ENCODE measurements around the gene RNASEH1.

- TF ChIP-seq EZH2 (IDR thresholded peaks at IDR 0.05; ENCODE audit: borderline replicate concordance, low read length) (no peak), CTCF (conservative IDR thresholded peaks at IDR 0.05 in 1 of 2, IDR thresholded peaks at IDR 0.05 in 1 of 2; ENCODE audit: extremely low read depth in 1 of 2, insufficient read depth in 1 of 2, low read depth in 1 of 2, low read length in 2 of 2) (peak; percentile 26 to 31)
Measured at GRCh38 chr2:3536682-3537632, 21.2 kb downstream of the RNASEH1 start.
